Measurements from ENCODE around the gene SIRT1.
"Not testable (repeated sequence)": the region's sequence is repeated elsewhere in the genome, so short reads cannot be mapped to it uniquely, and the experiment has no call there.

SIRT1 gene

GRCh38 chr10:67877421-67877820, 7.0 kb upstream of the SIRT1 start:
- H3K27ac ChIP-seq (ENCODE audit: low read length, poor library complexity, severe bottlenecking); H3K9ac ChIP-seq (ENCODE audit: low read length); H3K4ac ChIP-seq (ENCODE audit: low read depth in 1 of 2, low read length in 2 of 2); H3K18ac ChIP-seq (ENCODE audit: low read depth in 1 of 2, low read length in 2 of 2); H3K9me3 ChIP-seq (ENCODE audit: control insufficient read depth, low read length); DNase-seq; H2AK5ac ChIP-seq (ENCODE audit: low read length, severe bottlenecking); H4K8ac ChIP-seq (ENCODE audit: low read length); H2BK5ac ChIP-seq (ENCODE audit: low read depth, low read length, poor library complexity, severe bottlenecking); H3K36me3 ChIP-seq (ENCODE audit: control insufficient read depth in 1 of 2, insufficient read depth in 2 of 2, low read depth in 1 of 2, low read length in 2 of 2); H3K79me1 ChIP-seq (replicated peaks; ENCODE audit: low read length, poor library complexity, severe bottlenecking); H4K91ac ChIP-seq (ENCODE audit: low read length); H2BK120ac ChIP-seq (ENCODE audit: low read depth, low read length); H3K14ac ChIP-seq (ENCODE audit: low read length in 2 of 2); H2AFZ ChIP-seq (ENCODE audit: low read depth, low read length); H3K4me2 ChIP-seq (ENCODE audit: low read length, poor library complexity, severe bottlenecking); H3K4me1 ChIP-seq (ENCODE audit: control insufficient read depth, insufficient read depth, low read depth, low read length); H3K27me3 ChIP-seq (ENCODE audit: control insufficient read depth in 1 of 2, insufficient read depth in 1 of 2, low read length in 2 of 2); H3K23ac ChIP-seq (ENCODE audit: low read length in 2 of 2); H2BK12ac ChIP-seq (ENCODE audit: low read length in 2 of 2); H2BK15ac ChIP-seq (ENCODE audit: low read depth, poor library complexity, severe bottlenecking); H3K4me3 ChIP-seq (ENCODE audit: insufficient read depth in 1 of 2, low read depth in 1 of 2, low read length in 2 of 2): not testable (repeated sequence)
- WGBS = 94% methylated on average over 11 of the region's 11 CpGs

- H3K9me3 ChIP-seq (ENCODE audit: control insufficient read depth, low read length) = no peaks in the 10 kb centered on the region
- H2BK12ac ChIP-seq (ENCODE audit: low read length in 2 of 2) = no peak overlapping the region
- H2BK120ac ChIP-seq (ENCODE audit: low read depth, low read length) = no peak overlapping the region
- no peak overlapping the region for H3K18ac ChIP-seq (ENCODE audit: low read depth in 1 of 2, low read length in 2 of 2)
- H3K9ac ChIP-seq (ENCODE audit: low read length) = no peak overlapping the region
- H2BK15ac ChIP-seq (ENCODE audit: low read depth, poor library complexity, severe bottlenecking) = no peak overlapping the region
- no peak overlapping the region for H3K4ac ChIP-seq (ENCODE audit: low read depth in 1 of 2, low read length in 2 of 2)
- H2AFZ ChIP-seq (ENCODE audit: low read depth, low read length) = no peak overlapping the region
- no peak overlapping the region for H4K91ac ChIP-seq (ENCODE audit: low read length)
- no peak overlapping the region for H3K14ac ChIP-seq (ENCODE audit: low read length in 2 of 2)
- H3K36me3 ChIP-seq (ENCODE audit: control insufficient read depth in 1 of 2, insufficient read depth in 2 of 2, low read depth in 1 of 2, low read length in 2 of 2) = no peaks in the 10 kb centered on the region
- no peaks in the 10 kb centered on the region for H3K4me1 ChIP-seq (ENCODE audit: control insufficient read depth, insufficient read depth, low read depth, low read length)
- H2BK5ac ChIP-seq (ENCODE audit: low read depth, low read length, poor library complexity, severe bottlenecking) = no peak overlapping the region
- H3K79me1 ChIP-seq (replicated peaks; ENCODE audit: low read length, poor library complexity, severe bottlenecking) = no peaks in the 10 kb centered on the region
- no peak overlapping the region for H2AK5ac ChIP-seq (ENCODE audit: low read length, severe bottlenecking)
- no peaks in the 10 kb centered on the region for H3K27me3 ChIP-seq (ENCODE audit: control insufficient read depth in 1 of 2, insufficient read depth in 1 of 2, low read length in 2 of 2)
- WGBS = 94% methylated on average over 7 of the region's 7 CpGs
- H3K23ac ChIP-seq (ENCODE audit: low read length in 2 of 2) = no peak overlapping the region
- no peak overlapping the region for H3K4me2 ChIP-seq (ENCODE audit: low read length, poor library complexity, severe bottlenecking)
- DNase-seq = no peak
- H4K8ac ChIP-seq (ENCODE audit: low read length) = no peak overlapping the region
- no peak overlapping the region for H3K4me3 ChIP-seq (ENCODE audit: insufficient read depth in 1 of 2, low read depth in 1 of 2, low read length in 2 of 2)
- H3K27ac ChIP-seq (ENCODE audit: low read length, poor library complexity, severe bottlenecking) = no peak overlapping the region
Measured at GRCh38 chr10:67878133-67878532, 6.3 kb upstream of the SIRT1 start.

DNA sequence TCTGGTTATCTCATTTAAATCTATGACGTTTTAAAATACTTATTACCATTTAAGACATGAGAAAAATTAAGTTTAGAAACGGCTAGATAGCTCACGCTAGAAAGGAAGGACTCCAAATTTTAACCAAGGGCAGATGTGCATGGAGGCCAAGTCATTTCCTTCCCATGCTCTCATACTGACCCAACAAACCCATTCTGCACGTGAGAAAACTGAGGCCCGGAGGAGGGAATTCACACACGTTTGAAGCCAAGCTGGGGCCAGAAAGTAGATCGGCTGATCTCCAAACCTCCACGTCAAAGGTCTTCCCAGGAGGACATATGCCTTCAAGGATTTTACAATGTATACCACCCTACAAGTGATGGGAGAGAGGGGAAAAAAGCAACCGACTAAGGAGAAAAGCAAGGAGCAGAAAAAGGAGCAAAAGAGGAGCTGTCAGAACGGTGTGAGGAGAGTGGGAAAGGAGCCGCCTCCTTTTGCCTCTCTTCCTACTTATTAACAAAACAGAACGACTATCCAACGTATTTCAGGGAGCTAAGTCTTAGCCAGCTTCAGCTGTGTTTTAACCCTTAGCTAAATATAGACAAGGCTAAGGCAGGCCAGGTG, 645 bp upstream of the SIRT1 start:
- no peak overlapping the region for H3K23ac ChIP-seq (ENCODE audit: low read length in 2 of 2)
- H2BK12ac ChIP-seq (ENCODE audit: low read length in 2 of 2) = peak overlapping the region in 1 of 2 experiments; percentile 14
- peak overlapping the region; percentile 77 to 79 for H3K4me3 ChIP-seq (ENCODE audit: insufficient read depth in 1 of 2, low read depth in 1 of 2, low read length in 2 of 2)
- no peak overlapping the region for H2AK5ac ChIP-seq (ENCODE audit: low read length, severe bottlenecking)
- peak overlapping the region; percentile 27 for H4K8ac ChIP-seq (ENCODE audit: low read length)
- peak overlapping the region; percentile 93 for H3K9ac ChIP-seq (ENCODE audit: low read length)
- no peak overlapping the region for H3K14ac ChIP-seq (ENCODE audit: low read length in 2 of 2)
- H2BK120ac ChIP-seq (ENCODE audit: low read depth, low read length) = no peak overlapping the region
- no peaks in the 10 kb centered on the region for H3K27me3 ChIP-seq (ENCODE audit: control insufficient read depth in 1 of 2, insufficient read depth in 1 of 2, low read length in 2 of 2)
- no peaks in the 10 kb centered on the region for H3K9me3 ChIP-seq (ENCODE audit: control insufficient read depth, low read length)
- WGBS = 42% methylated on average over 8 of the region's 13 CpGs
- H3K18ac ChIP-seq (ENCODE audit: low read depth in 1 of 2, low read length in 2 of 2) = peak overlapping the region; percentile 58 to 92
- H2AFZ ChIP-seq (ENCODE audit: low read depth, low read length) = peak overlapping the region; percentile 31
- no peak overlapping the region for H4K91ac ChIP-seq (ENCODE audit: low read length)
- peak overlapping the region; percentile 78 for H3K27ac ChIP-seq (ENCODE audit: low read length, poor library complexity, severe bottlenecking)
- no peak overlapping the region for H2BK15ac ChIP-seq (ENCODE audit: low read depth, poor library complexity, severe bottlenecking)
- peaks cover 5 to 20% of the 10 kb centered on the region in 2 experiments for H3K36me3 ChIP-seq (ENCODE audit: control insufficient read depth in 1 of 2, insufficient read depth in 2 of 2, low read depth in 1 of 2, low read length in 2 of 2)
- H3K4ac ChIP-seq (ENCODE audit: low read depth in 1 of 2, low read length in 2 of 2) = peak overlapping the region in 1 of 2 experiments; percentile 67
- H3K4me2 ChIP-seq (ENCODE audit: low read length, poor library complexity, severe bottlenecking) = peak overlapping the region; percentile 71
- H3K79me1 ChIP-seq (replicated peaks; ENCODE audit: low read length, poor library complexity, severe bottlenecking) = peaks cover 1% of the 10 kb centered on the region
- DNase-seq = no peak
- H3K4me1 ChIP-seq (ENCODE audit: control insufficient read depth, insufficient read depth, low read depth, low read length) = peaks cover 7% of the 10 kb centered on the region
- H2BK5ac ChIP-seq (ENCODE audit: low read depth, low read length, poor library complexity, severe bottlenecking) = no peak overlapping the region

DNA sequence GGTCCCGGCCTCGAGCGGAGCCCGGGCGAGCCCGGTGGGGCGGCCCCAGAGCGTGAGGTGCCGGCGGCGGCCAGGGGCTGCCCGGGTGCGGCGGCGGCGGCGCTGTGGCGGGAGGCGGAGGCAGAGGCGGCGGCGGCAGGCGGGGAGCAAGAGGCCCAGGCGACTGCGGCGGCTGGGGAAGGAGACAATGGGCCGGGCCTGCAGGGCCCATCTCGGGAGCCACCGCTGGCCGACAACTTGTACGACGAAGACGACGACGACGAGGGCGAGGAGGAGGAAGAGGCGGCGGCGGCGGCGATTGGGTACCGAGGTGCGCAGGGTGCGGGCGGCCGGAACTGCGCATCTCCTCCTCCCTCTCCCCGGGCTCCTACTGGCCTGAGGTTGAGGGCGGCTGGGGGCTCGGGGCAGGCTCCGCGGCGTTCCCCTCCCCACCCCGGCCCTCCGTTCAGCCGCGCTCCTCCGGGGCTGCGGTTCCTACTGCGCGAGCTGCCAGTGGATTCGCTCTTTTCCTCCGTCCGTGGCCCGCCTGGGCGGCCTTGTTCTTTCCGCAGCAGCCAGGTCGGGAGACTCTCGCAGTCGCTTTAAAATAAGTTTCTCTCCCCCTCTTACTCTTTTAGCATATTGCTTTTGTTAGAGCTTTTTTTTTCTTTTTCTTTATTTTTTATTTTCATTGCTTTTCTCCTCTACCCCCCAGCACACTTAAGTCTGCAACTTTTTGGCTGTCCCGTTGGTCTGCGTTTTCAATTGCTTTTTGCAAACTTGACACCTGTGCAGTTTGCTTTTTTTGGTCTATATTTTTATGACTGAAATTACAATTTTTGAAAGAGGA, 600 bp downstream of the SIRT1 start:
- under 1% methylated on average over 31 of the region's 73 CpGs for WGBS
- Histone ChIP-seq H3K23ac (ENCODE audit: low read length in 2 of 2) (no peak overlapping the region), H4K8ac (ENCODE audit: low read length) (peak overlapping the region; percentile 92)

More for the DNA sequence above, 600 bp downstream of the SIRT1 start:
- Histone ChIP-seq H3K14ac (ENCODE audit: low read length in 2 of 2) (peak overlapping the region in 1 of 2 experiments; percentile 93), H2BK5ac (ENCODE audit: low read depth, low read length, poor library complexity, severe bottlenecking) (peak overlapping the region; percentile 94), H3K4me3 (ENCODE audit: insufficient read depth in 1 of 2, low read depth in 1 of 2, low read length in 2 of 2) (peak overlapping the region; percentile 77 to 79), H2AFZ (ENCODE audit: low read depth, low read length) (peak overlapping the region; percentile 76), H3K4me1 (ENCODE audit: control insufficient read depth, insufficient read depth, low read depth, low read length) (peaks cover 7% of the 10 kb centered on the region), H3K18ac (ENCODE audit: low read depth in 1 of 2, low read length in 2 of 2) (peak overlapping the region; percentile 96 to 98), H3K4me2 (ENCODE audit: low read length, poor library complexity, severe bottlenecking) (peak overlapping the region; percentile 71), H3K27me3 (ENCODE audit: control insufficient read depth in 1 of 2, insufficient read depth in 1 of 2, low read length in 2 of 2) (no peaks in the 10 kb centered on the region), H4K91ac (ENCODE audit: low read length) (peak overlapping the region; percentile 75), H3K9me3 (ENCODE audit: control insufficient read depth, low read length) (no peaks in the 10 kb centered on the region), H3K4ac (ENCODE audit: low read depth in 1 of 2, low read length in 2 of 2) (peak overlapping the region; percentile 87 to 93), H2BK120ac (ENCODE audit: low read depth, low read length) (peak overlapping the region; percentile 95), H3K9ac (ENCODE audit: low read length) (peak overlapping the region; percentile 93), H3K79me1 (replicated peaks; ENCODE audit: low read length, poor library complexity, severe bottlenecking) (peaks cover 3% of the 10 kb centered on the region), H3K36me3 (ENCODE audit: control insufficient read depth in 1 of 2, insufficient read depth in 2 of 2, low read depth in 1 of 2, low read length in 2 of 2) (peaks cover 8 to 32% of the 10 kb centered on the region in 2 experiments), H2AK5ac (ENCODE audit: low read length, severe bottlenecking) (no peak overlapping the region), H2BK15ac (ENCODE audit: low read depth, poor library complexity, severe bottlenecking) (peak overlapping the region; percentile 98), H3K27ac (ENCODE audit: low read length, poor library complexity, severe bottlenecking) (peak overlapping the region; percentile 51), H2BK12ac (ENCODE audit: low read length in 2 of 2) (no peak overlapping the region)
- DNase-seq = peak; percentile 85

Data from mesenchymal stem cell (in vitro differentiated cells and primary cell).